ENCODE measurements around the gene NCF4.

GRCh38 chr22:36871669-36872081, 10.9 kb downstream of the NCF4 start:
- TF ChIP-seq POLR2A (IDR thresholded peaks at IDR 0.05) = no peak
- no peak for TF ChIP-seq CTCF (IDR thresholded peaks at IDR 0.05)
